Measurements from ENCODE around the gene DNAH17.

- TF ChIP-seq CTCF (IDR thresholded peaks at IDR 0.05; ENCODE audit: low read depth, low read length, poor library complexity, severe bottlenecking) (no peak), EZH2phosphoT487 (IDR thresholded peaks at IDR 0.05; ENCODE audit: borderline replicate concordance, low read length) (no peak)
Measured at GRCh38 chr17:78517421-78517820, 59.8 kb downstream of the DNAH17 start.

All from DOHH2 (cell line).